Endothelial cell of umbilical vein (primary cell): Measurements from ENCODE around the gene ELMO1.

Source experiments
- CTCF ChIP-seq, 2 donors: IDR thresholded peaks; 1 replicate in 1 of 2; 2 replicates in 1 of 2; pipeline ENCODE4 v1.5.1; 2011; ENCODE audit warnings: low read length in 2 of 2, mild to moderate bottlenecking in 2 of 2, moderate library complexity in 2 of 2, control low read depth in 1 of 2, inconsistent platforms in 1 of 2, low read depth in 1 of 2; ENCODE audit not compliant: insufficient read depth in 1 of 2; ENCODE audit errors: extremely low read depth in 1 of 2
- EZH2 ChIP-seq: IDR thresholded peaks from 2 replicates; pipeline ENCODE4 v1.6.1; 2012; ENCODE audit warnings: borderline replicate concordance, low read depth, mild to moderate bottlenecking, moderate library complexity, low read length, inconsistent platforms; ENCODE audit not compliant: severe bottlenecking

GRCh38 chr7:37186753-37187152 lies 261.9 kb downstream of the ELMO1 start:
- TF ChIP-seq CTCF (IDR thresholded peaks at IDR 0.05; ENCODE audit: extremely low read depth in 1 of 2, insufficient read depth in 1 of 2, low read depth in 1 of 2, low read length in 2 of 2) (no peak), EZH2 (no peak)
